ENCODE data around the gene RPL34.

- TF ChIP-seq CTCF (IDR thresholded peaks at IDR 0.05) (no peak), POLR2A (IDR thresholded peaks at IDR 0.05) (no peak)
Measured at GRCh38 chr4:108607079-108607815, 13.1 kb upstream of the RPL34 start.

Data from body of pancreas (tissue), 4 donors.